ENCODE results near the gene GPANK1. TPM values are rescaled to one million over a fixed set of nuclear protein-coding genes. Genes with fewer than 3 reads are reported as not detected.

Gene GPANK1
- total and polyA plus RNA-seq, 9 of the 15 experiments (the other 6 are each of a cell fraction or from before 2014, with no cell fraction given): 32.2 to 111 (median 46.3) TPM

- TF ChIP-seq, protein P1, sequence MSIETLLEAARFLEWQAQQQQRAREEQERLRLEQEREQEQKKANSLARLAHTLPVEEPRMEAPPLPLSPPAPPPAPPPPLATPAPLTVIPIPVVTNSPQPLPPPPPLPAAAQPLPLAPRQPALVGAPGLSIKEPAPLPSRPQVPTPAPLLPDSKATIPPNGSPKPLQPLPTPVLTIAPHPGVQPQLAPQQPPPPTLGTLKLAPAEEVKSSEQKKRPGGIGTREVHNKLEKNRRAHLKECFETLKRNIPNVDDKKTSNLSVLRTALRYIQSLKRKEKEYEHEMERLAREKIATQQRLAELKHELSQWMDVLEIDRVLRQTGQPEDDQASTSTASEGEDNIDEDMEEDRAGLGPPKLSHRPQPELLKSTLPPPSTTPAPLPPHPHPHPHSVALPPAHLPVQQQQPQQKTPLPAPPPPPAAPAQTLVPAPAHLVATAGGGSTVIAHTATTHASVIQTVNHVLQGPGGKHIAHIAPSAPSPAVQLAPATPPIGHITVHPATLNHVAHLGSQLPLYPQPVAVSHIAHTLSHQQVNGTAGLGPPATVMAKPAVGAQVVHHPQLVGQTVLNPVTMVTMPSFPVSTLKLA (conservative IDR thresholded peaks at IDR 0.05): no peak
- no peak; the same call in none of the 2 replicates for TF ChIP-seq ZNF175 (CRISPR knock-in tag; IDR thresholded peaks at IDR 0.05; ENCODE audit: low read depth)
- TF ChIP-seq, protein P2, sequence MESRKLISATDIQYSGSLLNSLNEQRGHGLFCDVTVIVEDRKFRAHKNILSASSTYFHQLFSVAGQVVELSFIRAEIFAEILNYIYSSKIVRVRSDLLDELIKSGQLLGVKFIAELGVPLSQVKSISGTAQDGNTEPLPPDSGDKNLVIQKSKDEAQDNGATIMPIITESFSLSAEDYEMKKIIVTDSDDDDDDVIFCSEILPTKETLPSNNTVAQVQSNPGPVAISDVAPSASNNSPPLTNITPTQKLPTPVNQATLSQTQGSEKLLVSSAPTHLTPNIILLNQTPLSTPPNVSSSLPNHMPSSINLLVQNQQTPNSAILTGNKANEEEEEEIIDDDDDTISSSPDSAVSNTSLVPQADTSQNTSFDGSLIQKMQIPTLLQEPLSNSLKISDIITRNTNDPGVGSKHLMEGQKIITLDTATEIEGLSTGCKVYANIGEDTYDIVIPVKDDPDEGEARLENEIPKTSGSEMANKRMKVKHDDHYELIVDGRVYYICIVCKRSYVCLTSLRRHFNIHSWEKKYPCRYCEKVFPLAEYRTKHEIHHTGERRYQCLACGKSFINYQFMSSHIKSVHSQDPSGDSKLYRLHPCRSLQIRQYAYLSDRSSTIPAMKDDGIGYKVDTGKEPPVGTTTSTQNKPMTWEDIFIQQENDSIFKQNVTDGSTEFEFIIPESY (CRISPR knock-in tag; IDR thresholded peaks at IDR 0.05): no peak
- TF ChIP-seq OTX1 (CRISPR knock-in tag; IDR thresholded peaks at IDR 0.05): no peak; the same call in 1 of the 2 replicates
- no peak for TF ChIP-seq ZNF431 (CRISPR knock-in tag; IDR thresholded peaks at IDR 0.05)
- TF ChIP-seq, protein P3, sequence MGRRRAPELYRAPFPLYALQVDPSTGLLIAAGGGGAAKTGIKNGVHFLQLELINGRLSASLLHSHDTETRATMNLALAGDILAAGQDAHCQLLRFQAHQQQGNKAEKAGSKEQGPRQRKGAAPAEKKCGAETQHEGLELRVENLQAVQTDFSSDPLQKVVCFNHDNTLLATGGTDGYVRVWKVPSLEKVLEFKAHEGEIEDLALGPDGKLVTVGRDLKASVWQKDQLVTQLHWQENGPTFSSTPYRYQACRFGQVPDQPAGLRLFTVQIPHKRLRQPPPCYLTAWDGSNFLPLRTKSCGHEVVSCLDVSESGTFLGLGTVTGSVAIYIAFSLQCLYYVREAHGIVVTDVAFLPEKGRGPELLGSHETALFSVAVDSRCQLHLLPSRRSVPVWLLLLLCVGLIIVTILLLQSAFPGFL (CRISPR knock-in tag; IDR thresholded peaks at IDR 0.05): no peak
- no peak for TF ChIP-seq HDAC3 (IDR thresholded peaks at IDR 0.05; ENCODE audit: borderline replicate concordance, partially characterized antibody)
- TF ChIP-seq MYNN (IDR thresholded peaks at IDR 0.05): peak; percentile 57; the same call in 1 of the 2 replicates
- no peak for TF ChIP-seq MYNN (CRISPR knock-in tag; IDR thresholded peaks at IDR 0.05)
- TF ChIP-seq BCOR (IDR thresholded peaks at IDR 0.05): peak; percentile 4; the same call in 1 of the 2 replicates
- no peak for TF ChIP-seq SNAPC5 (CRISPR knock-in tag; IDR thresholded peaks at IDR 0.05)
- peak; percentile 63 for TF ChIP-seq SMARCC2 (IDR thresholded peaks at IDR 0.05; ENCODE audit: low read depth)
- no peak for TF ChIP-seq ARID1B (IDR thresholded peaks at IDR 0.05)
- peak in 1 of 2 experiments; percentile 23; a peak in 1 of 4 replicates for TF ChIP-seq TBL1XR1 (IDR thresholded peaks at IDR 0.05; ENCODE audit: low read length in 2 of 2)
- no peak for TF ChIP-seq ZNF140 (CRISPR knock-in tag; IDR thresholded peaks at IDR 0.05)
- no peak for TF ChIP-seq NR4A1 (CRISPR knock-in tag; IDR thresholded peaks at IDR 0.05)
- peak; percentile 15; the same call in 1 of the 2 replicates for TF ChIP-seq NR4A1 (tag; IDR thresholded peaks at IDR 0.05)
- peak in 1 of 2 experiments; percentile 27; a peak in 1 of 4 replicates for TF ChIP-seq ZMIZ1 (IDR thresholded peaks at IDR 0.05; ENCODE audit: low read depth in 2 of 2, low read length in 2 of 2)
These were observed 622 bp downstream of the GPANK1 start (continued) for GRCh38 chr6:31663961-31664789.
